Endodermal cell (in vitro differentiated cells): ENCODE data around the gene SEMA3B. TPM values are rescaled to one million over a fixed set of nuclear protein-coding genes. Genes with fewer than 3 reads are reported as not detected.
A peak's percentile ranks its signal among the peaks of the same experiment; 100 is the strongest.

Experiments used
- DNase-seq: peaks from one replicate; pipeline ENCODE4 v3.0.0-alpha.2; 2017
- H3K27ac ChIP-seq: 2 replicates; pipeline ENCODE4 v1.5.1; 2013; ENCODE audit warnings: mild to moderate bottlenecking, low read depth, low read length, moderate library complexity
- H3K27me3 ChIP-seq: 2 replicates; pipeline ENCODE4 v1.6.1; 2013; ENCODE audit warnings: mild to moderate bottlenecking, low read length, moderate library complexity; ENCODE audit not compliant: insufficient read depth, control insufficient read depth, poor library complexity, severe bottlenecking
- H3K36me3 ChIP-seq: 2 replicates; pipeline ENCODE4 v1.7.0; 2013; ENCODE audit warnings: mild to moderate bottlenecking, low read length, moderate library complexity; ENCODE audit not compliant: control insufficient read depth, insufficient read depth
- H3K4me1 ChIP-seq: one replicate; pipeline ENCODE4 v1.7.0; 2013; ENCODE audit warnings: low read length; ENCODE audit not compliant: control insufficient read depth, insufficient read depth
- H3K4me3 ChIP-seq: 2 replicates; pipeline ENCODE4 v1.5.1; 2013; ENCODE audit warnings: mild to moderate bottlenecking, low read length, moderate library complexity
- H3K9ac ChIP-seq: 2 replicates; pipeline ENCODE4 v1.6.1; 2013; ENCODE audit warnings: mild to moderate bottlenecking, low read length, moderate library complexity; ENCODE audit not compliant: poor library complexity, severe bottlenecking; ENCODE audit errors: extremely low read depth
- H3K9me3 ChIP-seq: 2 replicates; pipeline ENCODE4 v1.6.1; 2013; ENCODE audit warnings: mild to moderate bottlenecking, low read length, moderate library complexity; ENCODE audit not compliant: control insufficient read depth
- H3K27ac Mint-ChIP-seq: 2 replicates; pipeline ENCODE4 v1.8.0; 2020; ENCODE audit warnings: mixed read lengths
- H3K27me3 Mint-ChIP-seq: 2 replicates; pipeline ENCODE4 v1.8.0; 2021; ENCODE audit warnings: mild to moderate bottlenecking, mixed read lengths; ENCODE audit not compliant: insufficient read depth
- H3K36me3 Mint-ChIP-seq: 2 replicates; pipeline ENCODE4 v1.8.0; 2020; ENCODE audit warnings: low read depth, mixed read lengths
- H3K4me1 Mint-ChIP-seq: 2 replicates; pipeline ENCODE4 v1.8.0; 2020; ENCODE audit warnings: mixed read lengths
- H3K4me3 Mint-ChIP-seq: 2 replicates; pipeline ENCODE4 v1.8.0; 2020; ENCODE audit warnings: mild to moderate bottlenecking, moderate library complexity, mixed read lengths
- H3K9me3 Mint-ChIP-seq: 2 replicates; pipeline ENCODE4 v1.8.0; 2020; ENCODE audit warnings: mild to moderate bottlenecking, mixed read lengths
- WGBS, 2 experiments: methylation state at CpG; one replicate each; pipeline versions ENCODE4 v1.1.5 to v1.1.7; 2013; ENCODE audit warnings: missing lambda C conversion rate in 2 of 2, mixed read lengths in 1 of 2; ENCODE audit not compliant: insufficient coverage in 1 of 2, insufficient read length in 1 of 2; 5-methylcytosine and 5-hydroxymethylcytosine counted together
- total RNA-seq, 2 donors: library from RNA; stranded (reverse); fragmentation: NEBNext Ultra II Directional in 1 of 2; extraction: Animal tissue kit (Norgen Biotek cat#: 25700) in 1 of 2; gene quantifications; 2 replicates in 1 of 2; 3 replicates in 1 of 2; pipeline ENCODE4 v1.2.1, GENCODE V29; 2021
- TF ChIP-seq, protein P1 (sequence below): fragments of 200-600 bp; sonication (generic); conservative IDR thresholded peaks from 2 replicates; pipeline ENCODE4 v1.5.0; 2021; ENCODE audit warnings: antibody characterized with exemption, mild to moderate bottlenecking

SEMA3B gene
- total RNA-seq, 2 donors from 2014 or later, result 6.5 to 10.3 TPM

DNA sequence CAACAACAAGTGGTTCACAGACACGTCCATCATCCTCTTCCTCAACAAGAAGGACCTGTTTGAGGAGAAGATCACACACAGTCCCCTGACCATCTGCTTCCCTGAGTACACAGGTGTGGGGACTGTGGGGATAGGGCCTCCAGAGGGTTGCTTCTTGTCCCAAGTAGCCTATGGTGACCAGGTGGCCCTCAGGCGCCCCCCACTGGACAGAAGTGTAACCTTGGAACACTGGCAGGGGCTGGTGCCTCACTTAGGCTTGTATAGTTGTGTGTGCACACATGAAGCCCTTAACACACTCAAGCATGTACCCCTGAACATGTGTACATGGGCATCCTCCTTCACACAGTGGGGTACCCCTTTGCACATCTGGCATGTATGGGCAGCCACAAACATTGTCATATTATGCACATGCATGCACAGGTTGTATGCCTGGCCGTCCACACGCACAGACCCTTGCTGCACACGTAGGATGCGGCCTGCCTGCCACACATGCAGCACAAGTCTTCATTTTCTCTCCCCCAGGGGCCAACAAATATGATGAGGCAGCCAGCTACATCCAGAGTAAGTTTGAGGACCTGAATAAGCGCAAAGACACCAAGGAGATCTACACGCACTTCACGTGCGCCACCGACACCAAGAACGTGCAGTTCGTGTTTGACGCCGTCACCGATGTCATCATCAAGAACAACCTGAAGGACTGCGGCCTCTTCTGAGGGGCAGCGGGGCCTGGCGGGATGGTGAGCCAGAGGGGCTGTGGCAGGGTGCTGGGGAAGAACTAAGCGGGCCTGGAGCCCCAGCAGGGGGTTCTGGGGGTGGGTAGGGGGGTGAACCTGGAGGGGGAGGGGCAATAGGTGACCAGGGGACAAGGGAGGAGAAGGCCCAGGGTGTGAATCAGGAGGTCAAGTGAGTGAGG is 11.7 kb upstream of the SEMA3B start:
- Mint-ChIP-seq H3K27me3 (no peaks in the 10 kb centered on the region), H3K4me1 (peaks cover 8% of the 10 kb centered on the region), H3K36me3 (peaks cover 39% of the 10 kb centered on the region), H3K9me3 (no peaks in the 10 kb centered on the region), H3K27ac (peak overlapping the region; percentile 70), H3K4me3 (no peak overlapping the region)
- peak overlapping the region; percentile 100 for H3K27ac ChIP-seq
- peak; percentile 92 for DNase-seq
- WGBS, 2 experiments, result 88 to 91% methylated on average over 6 to 20 of the region's 20 CpGs
- H3K9ac ChIP-seq, result no peak overlapping the region
- no peaks in the 10 kb centered on the region for H3K27me3 ChIP-seq
- H3K9me3 ChIP-seq, result no peaks in the 10 kb centered on the region
- TF ChIP-seq, protein P1, sequence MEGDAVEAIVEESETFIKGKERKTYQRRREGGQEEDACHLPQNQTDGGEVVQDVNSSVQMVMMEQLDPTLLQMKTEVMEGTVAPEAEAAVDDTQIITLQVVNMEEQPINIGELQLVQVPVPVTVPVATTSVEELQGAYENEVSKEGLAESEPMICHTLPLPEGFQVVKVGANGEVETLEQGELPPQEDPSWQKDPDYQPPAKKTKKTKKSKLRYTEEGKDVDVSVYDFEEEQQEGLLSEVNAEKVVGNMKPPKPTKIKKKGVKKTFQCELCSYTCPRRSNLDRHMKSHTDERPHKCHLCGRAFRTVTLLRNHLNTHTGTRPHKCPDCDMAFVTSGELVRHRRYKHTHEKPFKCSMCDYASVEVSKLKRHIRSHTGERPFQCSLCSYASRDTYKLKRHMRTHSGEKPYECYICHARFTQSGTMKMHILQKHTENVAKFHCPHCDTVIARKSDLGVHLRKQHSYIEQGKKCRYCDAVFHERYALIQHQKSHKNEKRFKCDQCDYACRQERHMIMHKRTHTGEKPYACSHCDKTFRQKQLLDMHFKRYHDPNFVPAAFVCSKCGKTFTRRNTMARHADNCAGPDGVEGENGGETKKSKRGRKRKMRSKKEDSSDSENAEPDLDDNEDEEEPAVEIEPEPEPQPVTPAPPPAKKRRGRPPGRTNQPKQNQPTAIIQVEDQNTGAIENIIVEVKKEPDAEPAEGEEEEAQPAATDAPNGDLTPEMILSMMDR, result peak; percentile 92
- H3K36me3 ChIP-seq, result peaks cover 47% of the 10 kb centered on the region
- H3K4me3 ChIP-seq, result no peak overlapping the region
- peaks cover 7% of the 10 kb centered on the region for H3K4me1 ChIP-seq

DNA sequence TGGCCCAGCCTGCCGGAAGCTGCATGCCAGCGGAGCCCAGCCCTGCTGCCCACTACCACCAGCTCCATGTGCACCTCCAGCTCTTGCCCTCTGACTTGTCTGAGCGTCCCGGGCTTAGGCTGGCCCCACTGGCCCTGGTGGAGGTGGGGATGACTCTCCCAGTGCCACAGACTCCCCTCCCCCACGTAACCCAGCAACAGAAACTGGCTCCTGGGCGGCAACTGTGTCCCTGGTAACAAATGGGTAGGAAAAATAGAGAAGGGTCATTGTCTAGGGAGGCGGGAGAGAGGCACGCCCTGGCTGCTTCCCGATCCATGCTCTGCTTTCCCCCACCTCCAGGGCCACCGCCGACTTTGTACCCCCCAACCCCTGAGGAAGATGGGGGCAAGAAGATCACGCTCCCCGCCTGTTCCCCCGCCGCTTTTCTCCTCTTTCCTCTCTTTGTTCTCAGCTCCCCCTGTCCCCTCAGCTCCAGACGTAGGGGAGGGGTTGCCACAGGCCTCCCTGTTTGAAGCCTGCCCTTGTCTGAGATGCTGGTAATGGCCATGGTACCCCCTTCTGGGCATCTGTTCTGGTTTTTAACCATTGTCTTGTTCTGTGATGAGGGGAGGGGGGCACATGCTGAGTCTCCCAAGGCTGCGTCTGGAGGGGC is 10.8 kb upstream of the SEMA3B start:
- TF ChIP-seq, protein P1, result no peak
- H3K27ac ChIP-seq, result peak overlapping the region; percentile 100
- H3K27ac Mint-ChIP-seq, result no peak overlapping the region

DNA sequence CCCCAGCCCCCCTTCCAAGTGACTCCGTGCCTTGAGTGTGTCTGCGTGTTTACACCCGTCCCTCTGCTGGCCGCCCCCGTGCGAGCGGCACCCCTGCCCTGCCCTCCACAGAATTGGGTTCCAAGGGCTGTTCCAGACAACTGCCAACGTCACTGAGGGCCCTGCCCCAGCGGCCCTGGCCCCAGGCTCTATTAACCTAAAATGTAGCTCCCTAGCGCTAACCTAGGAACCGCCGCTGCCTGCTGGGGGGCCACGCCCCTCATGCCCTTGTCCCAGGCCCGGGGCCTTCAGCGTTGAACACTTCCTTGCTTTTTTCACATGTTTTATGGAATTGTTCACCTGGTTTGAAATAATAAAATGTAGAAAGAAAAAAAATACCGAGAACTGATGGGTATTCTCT is 10.0 kb upstream of the SEMA3B start:
- Mint-ChIP-seq H3K4me1 (peaks cover 5% of the 10 kb centered on the region), H3K36me3 (peaks cover 32% of the 10 kb centered on the region), H3K4me3 (no peak overlapping the region), H3K27me3 (no peaks in the 10 kb centered on the region), H3K9me3 (no peaks in the 10 kb centered on the region), H3K27ac (no peak overlapping the region)
- Histone ChIP-seq H3K4me1 (peaks cover 7% of the 10 kb centered on the region), H3K9ac (no peak overlapping the region), H3K9me3 (no peaks in the 10 kb centered on the region), H3K27me3 (no peaks in the 10 kb centered on the region), H3K27ac (peak overlapping the region; percentile 100), H3K4me3 (no peak overlapping the region), H3K36me3 (peaks cover 45% of the 10 kb centered on the region)
- WGBS, 2 experiments, result 87 to 93% methylated on average over 10 to 16 of the region's 16 CpGs
- TF ChIP-seq, protein P1, result peak; percentile 35
- no peak for DNase-seq

More for the DNA sequence above, 10.8 kb upstream of the SEMA3B start:
- DNase-seq, result no peak
- peaks cover 8% of the 10 kb centered on the region for H3K4me1 Mint-ChIP-seq
- Histone ChIP-seq H3K9me3 (no peaks in the 10 kb centered on the region), H3K4me1 (peaks cover 7% of the 10 kb centered on the region), H3K27me3 (no peaks in the 10 kb centered on the region), H3K4me3 (no peak overlapping the region), H3K9ac (no peak overlapping the region), H3K36me3 (peaks cover 45% of the 10 kb centered on the region)
- no peaks in the 10 kb centered on the region for H3K9me3 Mint-ChIP-seq
- H3K36me3 Mint-ChIP-seq, result peaks cover 39% of the 10 kb centered on the region
- WGBS, 2 experiments, result 72 to 87% methylated on average over 5 to 17 of the region's 17 CpGs
- H3K4me3 Mint-ChIP-seq, result no peak overlapping the region
- H3K27me3 Mint-ChIP-seq, result no peaks in the 10 kb centered on the region
